HG03060 (cell line): ENCODE results near the gene EML4.
"Not testable (repeated sequence)": the region's sequence is repeated elsewhere in the genome, so short reads cannot be mapped to it uniquely, and the experiment has no call there.

Experiments used
- ATAC-seq: cut with Tn5 transposase; IDR thresholded peaks from one replicate; pipeline ENCODE4 v1.9.1; 2021; ENCODE audit warnings: low read depth, moderate number of reproducible peaks; ENCODE audit not compliant: unreplicated experiment

Gene EML4

GRCh38 chr2:42327125-42327524, 158.0 kb downstream of the EML4 start:
- peak; percentile 56 for ATAC-seq

GRCh38 chr2:42328148-42328833, 159.1 kb downstream of the EML4 start:
- ATAC-seq: no peak

GRCh38 chr2:42328923-42329322, 159.8 kb downstream of the EML4 start:
- no peak for ATAC-seq

- no peak for ATAC-seq
These were observed 160.6 kb downstream of the EML4 start for GRCh38 chr2:42329736-42330135.

GRCh38 chr2:42331569-42332284, 162.6 kb downstream of the EML4 start:
- ATAC-seq: no peak

- no peak for ATAC-seq
These were observed 163.4 kb downstream of the EML4 start for GRCh38 chr2:42332575-42332974.

GRCh38 chr2:42333579-42333978, 164.4 kb downstream of the EML4 start:
- ATAC-seq: no peak

GRCh38 chr2:42334220-42334619, 165.1 kb downstream of the EML4 start:
- ATAC-seq: no peak

- ATAC-seq: not testable (repeated sequence)
These were observed 165.7 kb downstream of the EML4 start for GRCh38 chr2:42334865-42335264.

- ATAC-seq: no peak
These were observed 166.5 kb downstream of the EML4 start for GRCh38 chr2:42335514-42336104.

- no peak for ATAC-seq
These were observed 167.3 kb downstream of the EML4 start for GRCh38 chr2:42336361-42336965.

GRCh38 chr2:42337356-42337820, 168.2 kb downstream of the EML4 start:
- no peak for ATAC-seq

- ATAC-seq: no peak
These were observed 168.9 kb downstream of the EML4 start for GRCh38 chr2:42337846-42338566.

- ATAC-seq: no peak
These were observed 169.5 kb downstream of the EML4 start for GRCh38 chr2:42338567-42339190.

- no peak for ATAC-seq
These were observed 170.2 kb downstream of the EML4 start for GRCh38 chr2:42339191-42339912.

- ATAC-seq: no peak
These were observed 171.1 kb downstream of the EML4 start for GRCh38 chr2:42340045-42340937.

GRCh38 chr2:42340938-42341636, 171.9 kb downstream of the EML4 start:
- ATAC-seq: no peak
